Upper lobe of left lung (tissue), 6 donors: ENCODE measurements around the gene GNL1. TPM values are rescaled to one million over a fixed set of nuclear protein-coding genes. Genes with fewer than 3 reads are reported as not detected.

ENCODE experiments used
- ATAC-seq, 2 donors: fragments of 200-7000 bp; cut with Tn5 transposase; one replicate each; pipeline ENCODE4 v1.9.1; 2022; ENCODE audit warnings: mild to moderate bottlenecking in 2 of 2, moderate library complexity in 2 of 2; ENCODE audit not compliant: low FRiP score in 2 of 2
- DNase-seq, 2 donors: peaks; one replicate each; pipeline ENCODE4 v3.0.0-alpha.2; 2019 to 2020
- H3K27ac ChIP-seq, 4 donors: fragments of 200-600 bp; sonication (generic); one replicate each; pipeline ENCODE4 v1.5.1; 2016 to 2019
- H3K27me3 ChIP-seq, 4 donors: fragments of 200-600 bp; sonication (generic); one replicate each; pipeline ENCODE4 v1.5.1; 2017 to 2019
- H3K36me3 ChIP-seq, 4 donors: fragments of 200-600 bp; sonication (generic); one replicate each; pipeline ENCODE4 v1.5.1; 2016 to 2019
- H3K4me1 ChIP-seq, 4 donors: fragments of 200-600 bp; sonication (generic); one replicate each; pipeline ENCODE4 v1.5.1; 2018 to 2019
- H3K4me3 ChIP-seq, 4 donors: fragments of 200-600 bp; sonication (generic); one replicate each; pipeline ENCODE4 v1.5.1; 2017 to 2019; ENCODE audit warnings: mild to moderate bottlenecking in 2 of 4, moderate library complexity in 1 of 4
- H3K9me3 ChIP-seq, 4 donors: fragments of 200-600 bp; sonication (generic); one replicate each; pipeline ENCODE4 v1.5.1; 2018 to 2019
- EP300 ChIP-seq, 4 donors: sonication (generic); formaldehyde crosslinking; IDR thresholded peaks; one replicate each; pipeline ENCODE4 v1.5.1; 2017; ENCODE audit warnings: antibody characterized with exemption in 4 of 4, control low read depth in 2 of 4
- POLR2A ChIP-seq, 4 donors: fragments of 450-650 bp; IDR thresholded peaks; one replicate each; pipeline ENCODE4 v1.5.1; 2016 to 2017; ENCODE audit warnings: antibody characterized with exemption in 4 of 4, mild to moderate bottlenecking in 2 of 4
- POLR2AphosphoS5 ChIP-seq, 2 donors: sonication (generic); formaldehyde crosslinking; IDR thresholded peaks; one replicate each; pipeline ENCODE4 v1.5.1; 2017; ENCODE audit warnings: antibody characterized with exemption in 2 of 2
- WGBS, 2 donors: methylation state at CpG; one replicate each; pipeline ENCODE4 v1.1.5; 2017 to 2018; 5-methylcytosine and 5-hydroxymethylcytosine counted together
- total RNA-seq, 6 donors: library from RNA; depleted of rRNA in 4 of 6; stranded (reverse); fragments of >200 nt in 4 of 6; gene quantifications; one replicate each; pipeline versions ENCODE4 v1.1.0 to v1.2.1, GENCODE V29; 2016 to 2021
- TF ChIP-seq, protein P1 (sequence below), 6 experiments: fragments of 450-650 bp in 4 of 6; fragments of 200-600 bp in 2 of 6; sonication (generic) in 2 of 6; IDR thresholded peaks; one replicate each; pipeline ENCODE4 v1.5.1; 2016 to 2019; ENCODE audit warnings: antibody characterized with exemption in 6 of 6
- donor health status: DM: no; HTN: no; CAD: no; lungs with moderate emphysema.
- donor health status: DM: no; HTN: yes; CAD: no; lungs with severe emphysema.

Gene GNL1
- total RNA-seq, 6 donors from 2014 or later = 30.4 to 60.6 (median 51.2) TPM

DNA sequence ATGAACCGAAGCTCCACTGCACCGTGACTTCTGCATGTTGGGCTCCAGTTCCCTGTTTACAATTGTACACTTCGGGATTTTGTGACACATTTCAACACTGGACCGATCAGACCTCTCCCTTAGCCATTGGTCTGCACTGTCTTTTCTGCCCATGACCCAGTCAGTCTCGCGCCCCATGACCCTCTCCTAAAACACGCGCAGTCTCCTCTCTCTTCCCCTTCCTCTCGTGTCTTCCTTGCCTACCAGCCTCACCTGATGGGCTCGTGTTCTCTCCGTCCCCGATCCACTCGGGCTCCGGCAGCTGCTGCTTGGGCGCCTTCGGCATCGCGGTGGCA is 14.4 kb upstream of the GNL1 start:
- Histone ChIP-seq H3K36me3 (no peaks in the 10 kb centered on the region), H3K4me1 (peaks cover 32 to 43% (median 36%) of the 10 kb centered on the region in 4 donors), H3K4me3 (peak overlapping the region; percentile 49 to 84 (median 70)), H3K27me3 (no peaks in the 10 kb centered on the region), H3K9me3 (no peaks in the 10 kb centered on the region), H3K27ac (peak overlapping the region; percentile 89 to 94 (median 90))
- peak; percentile 57 to 62 for ATAC-seq
- 2% methylated on average over 18 of the region's 18 CpGs for WGBS, 2 donors
- TF ChIP-seq, protein P1, sequence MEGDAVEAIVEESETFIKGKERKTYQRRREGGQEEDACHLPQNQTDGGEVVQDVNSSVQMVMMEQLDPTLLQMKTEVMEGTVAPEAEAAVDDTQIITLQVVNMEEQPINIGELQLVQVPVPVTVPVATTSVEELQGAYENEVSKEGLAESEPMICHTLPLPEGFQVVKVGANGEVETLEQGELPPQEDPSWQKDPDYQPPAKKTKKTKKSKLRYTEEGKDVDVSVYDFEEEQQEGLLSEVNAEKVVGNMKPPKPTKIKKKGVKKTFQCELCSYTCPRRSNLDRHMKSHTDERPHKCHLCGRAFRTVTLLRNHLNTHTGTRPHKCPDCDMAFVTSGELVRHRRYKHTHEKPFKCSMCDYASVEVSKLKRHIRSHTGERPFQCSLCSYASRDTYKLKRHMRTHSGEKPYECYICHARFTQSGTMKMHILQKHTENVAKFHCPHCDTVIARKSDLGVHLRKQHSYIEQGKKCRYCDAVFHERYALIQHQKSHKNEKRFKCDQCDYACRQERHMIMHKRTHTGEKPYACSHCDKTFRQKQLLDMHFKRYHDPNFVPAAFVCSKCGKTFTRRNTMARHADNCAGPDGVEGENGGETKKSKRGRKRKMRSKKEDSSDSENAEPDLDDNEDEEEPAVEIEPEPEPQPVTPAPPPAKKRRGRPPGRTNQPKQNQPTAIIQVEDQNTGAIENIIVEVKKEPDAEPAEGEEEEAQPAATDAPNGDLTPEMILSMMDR (IDR thresholded peaks at IDR 0.05) = no peak
- TF ChIP-seq POLR2AphosphoS5 (IDR thresholded peaks at IDR 0.05) (no peak), POLR2A (IDR thresholded peaks at IDR 0.05) (no peak), EP300 (IDR thresholded peaks at IDR 0.05) (no peak)
- peak in 1 of 2 donors; percentile 40 for DNase-seq

DNA sequence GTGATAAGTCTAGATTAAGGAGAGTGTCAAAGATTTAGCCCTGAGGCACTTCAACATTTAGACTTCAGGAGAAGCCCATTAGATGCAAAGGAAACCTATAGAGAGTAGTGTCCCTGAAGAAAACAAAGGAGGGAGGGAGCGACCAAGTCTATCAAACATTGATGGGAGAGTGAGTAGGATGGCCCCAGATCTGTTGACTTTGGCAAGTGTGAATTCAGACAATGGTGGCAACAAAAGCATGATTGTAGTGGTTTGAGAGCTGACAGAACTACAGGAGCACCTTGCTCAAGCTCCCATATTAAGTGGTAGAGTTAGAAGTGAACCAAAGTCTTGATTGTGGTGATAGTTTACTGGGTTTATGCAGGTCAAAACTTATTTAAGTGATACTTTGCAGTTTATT is 14.0 kb upstream of the GNL1 start:
- Histone ChIP-seq H3K9me3 (no peaks in the 10 kb centered on the region), H3K27me3 (no peaks in the 10 kb centered on the region), H3K4me1 (peaks cover 32 to 43% (median 36%) of the 10 kb centered on the region in 4 donors), H3K27ac (peak overlapping the region in 3 of 4 donors; percentile 89 to 92 (median 89)), H3K4me3 (peak overlapping the region in 3 of 4 donors; percentile 70 to 84 (median 70)), H3K36me3 (no peaks in the 10 kb centered on the region)
- 71 to 82% methylated on average over 1 of the region's 1 CpG for WGBS, 2 donors
- TF ChIP-seq EP300 (IDR thresholded peaks at IDR 0.05) = no peak
- TF ChIP-seq POLR2AphosphoS5 (IDR thresholded peaks at IDR 0.05) = no peak
- TF ChIP-seq POLR2A (IDR thresholded peaks at IDR 0.05) = no peak
- TF ChIP-seq, protein P1 (IDR thresholded peaks at IDR 0.05) = no peak
- ATAC-seq (no peak), DNase-seq (no peak)

DNA sequence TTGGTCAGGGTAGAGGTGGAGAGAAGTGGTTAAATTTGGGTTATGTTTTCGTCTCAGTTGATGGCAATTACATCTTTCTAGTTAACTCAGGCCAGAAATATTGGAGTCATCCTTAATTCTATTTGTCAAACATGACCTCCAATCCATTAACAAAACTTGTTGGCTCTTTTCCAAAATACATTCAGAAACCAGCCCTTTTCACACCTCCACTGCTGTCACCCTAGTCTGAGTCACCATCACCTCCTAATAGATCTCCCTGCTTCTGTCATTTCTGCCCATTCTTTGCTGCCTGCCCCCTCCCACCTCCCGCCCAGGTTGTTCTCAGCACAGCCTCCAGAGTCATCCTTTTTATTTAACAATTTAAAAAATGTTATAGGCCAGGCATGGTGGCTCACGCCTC is 12.0 kb upstream of the GNL1 start:
- WGBS, 2 donors = 59% methylated on average over 3 of the region's 3 CpGs
- Histone ChIP-seq H3K4me1 (peaks cover 22 to 28% (median 24%) of the 10 kb centered on the region in 4 donors), H3K36me3 (peaks cover 0 to 7% (median 0%) of the 10 kb centered on the region in 4 donors), H3K4me3 (no peak overlapping the region), H3K27ac (no peak overlapping the region), H3K27me3 (no peaks in the 10 kb centered on the region), H3K9me3 (no peaks in the 10 kb centered on the region)
- DNase-seq (no peak), ATAC-seq (no peak)
- no peak for TF ChIP-seq EP300 (IDR thresholded peaks at IDR 0.05)
- no peak for TF ChIP-seq POLR2AphosphoS5 (IDR thresholded peaks at IDR 0.05)
- no peak for TF ChIP-seq POLR2A (IDR thresholded peaks at IDR 0.05)
- TF ChIP-seq, protein P1 (IDR thresholded peaks at IDR 0.05) = no peak

DNA sequence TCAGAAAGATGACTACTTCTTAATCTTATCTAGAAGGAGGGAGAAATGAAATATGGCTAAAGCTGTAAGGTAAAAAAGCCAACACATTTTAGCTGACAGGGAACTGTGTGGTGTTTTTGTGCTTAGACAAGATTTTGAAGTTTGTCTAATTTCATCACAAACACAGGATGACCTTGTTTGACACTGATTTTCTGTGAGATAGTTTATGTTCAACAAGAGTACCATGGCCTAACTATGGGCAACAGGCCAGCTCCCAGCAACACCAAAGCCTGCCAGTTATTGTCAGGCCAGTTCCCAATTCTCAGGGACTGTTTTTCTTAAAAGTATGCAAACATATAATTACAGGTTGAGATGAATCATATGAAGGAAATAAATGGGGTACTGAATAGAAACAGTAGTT is 9.5 kb upstream of the GNL1 start:
- Histone ChIP-seq H3K27ac (no peak overlapping the region), H3K9me3 (no peaks in the 10 kb centered on the region), H3K27me3 (no peaks in the 10 kb centered on the region), H3K36me3 (peaks cover 4 to 25% (median 17%) of the 10 kb centered on the region in 4 donors), H3K4me1 (peaks cover 7 to 12% (median 8%) of the 10 kb centered on the region in 4 donors), H3K4me3 (no peak overlapping the region)
- TF ChIP-seq, protein P1 (IDR thresholded peaks at IDR 0.05) = no peak
- TF ChIP-seq POLR2A (IDR thresholded peaks at IDR 0.05) (no peak), POLR2AphosphoS5 (IDR thresholded peaks at IDR 0.05) (no peak), EP300 (IDR thresholded peaks at IDR 0.05) (no peak)
- ATAC-seq (no peak), DNase-seq (no peak)

GRCh38 chr6:30564114-30564513 is 7.8 kb upstream of the GNL1 start:
- Histone ChIP-seq H3K27ac (no peak overlapping the region), H3K4me1 (no peaks in the 10 kb centered on the region), H3K9me3 (no peaks in the 10 kb centered on the region), H3K4me3 (no peak overlapping the region), H3K36me3 (peaks cover 4 to 25% (median 17%) of the 10 kb centered on the region in 4 donors), H3K27me3 (no peaks in the 10 kb centered on the region)
- TF ChIP-seq POLR2AphosphoS5 (IDR thresholded peaks at IDR 0.05) (no peak), POLR2A (IDR thresholded peaks at IDR 0.05) (no peak), EP300 (IDR thresholded peaks at IDR 0.05) (no peak)
- TF ChIP-seq, protein P1 (IDR thresholded peaks at IDR 0.05) = no peak
- DNase-seq (no peak), ATAC-seq (no peak)
- 89 to 98% methylated on average over 1 of the region's 1 CpG for WGBS, 2 donors
